Amniotic epithelial cell (primary cell): ENCODE results near the gene PAK6.

ENCODE experiments used
- DNase-seq: peaks from one replicate; pipeline ENCODE4 v3.0.0-alpha.2; 2010; ENCODE audit warnings: low read depth

Gene PAK6

DNA sequence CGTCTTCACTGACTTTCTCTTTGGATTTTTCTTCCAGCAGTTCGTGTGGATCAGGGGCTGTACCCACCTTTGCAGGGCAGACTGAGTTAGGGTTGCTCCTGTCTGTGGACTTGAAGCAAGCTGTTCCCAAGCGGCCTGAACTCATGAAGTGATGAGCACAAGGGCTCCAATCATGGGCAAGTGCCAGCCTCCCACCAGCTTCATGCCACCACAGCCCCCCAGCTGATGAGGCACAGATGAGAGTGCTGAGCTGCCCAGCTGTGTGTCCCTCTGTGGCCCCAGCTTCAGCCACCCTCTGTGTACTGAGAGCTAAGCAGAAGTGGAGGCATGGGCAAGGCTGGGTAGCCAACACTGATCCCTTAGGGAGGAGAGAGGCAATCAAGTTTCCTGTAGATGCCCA lies 72.1 kb downstream of the PAK6 start:
- no peak for DNase-seq

DNA sequence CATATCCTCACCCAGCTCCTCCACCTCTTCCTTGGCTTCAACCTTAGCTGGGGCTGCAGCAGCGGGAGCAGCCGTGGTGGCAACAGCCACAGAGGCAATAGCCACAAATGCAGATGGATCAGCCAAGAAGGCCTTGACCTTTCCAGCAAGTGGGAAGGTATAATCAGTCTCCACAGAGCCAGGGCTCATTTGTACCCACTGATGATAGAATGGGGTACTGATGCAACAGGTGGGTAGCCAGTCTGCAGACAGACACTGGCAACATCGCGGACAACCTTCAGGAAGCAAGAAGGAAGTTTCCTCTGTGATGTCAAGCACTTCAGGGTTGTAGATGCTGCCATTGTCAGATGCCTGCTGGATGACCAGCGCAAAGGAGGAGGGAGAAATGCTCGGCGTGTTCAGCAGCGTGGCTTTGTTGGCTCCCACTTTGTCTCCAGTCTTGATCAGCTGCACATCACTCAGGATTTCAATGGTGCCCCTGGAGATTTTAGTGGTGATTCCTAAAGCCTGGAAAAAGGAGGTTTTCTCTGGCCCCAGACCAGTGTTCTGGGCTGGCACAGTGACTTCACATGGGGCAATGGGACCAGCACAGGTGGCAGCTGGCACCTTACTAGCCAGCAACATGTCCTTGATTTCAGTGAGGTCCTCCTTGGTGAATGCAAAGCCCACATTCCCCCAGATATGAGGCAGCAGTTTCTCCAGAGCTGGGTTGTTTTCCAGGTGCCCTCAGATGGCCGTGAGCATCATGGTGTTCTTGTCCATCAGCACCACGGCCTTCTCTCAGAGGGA lies 73.7 kb downstream of the PAK6 start:
- DNase-seq = no peak

- no peak for DNase-seq
Measured at GRCh38 chr15:40313531-40314398, 74.9 kb downstream of the PAK6 start.

DNA sequence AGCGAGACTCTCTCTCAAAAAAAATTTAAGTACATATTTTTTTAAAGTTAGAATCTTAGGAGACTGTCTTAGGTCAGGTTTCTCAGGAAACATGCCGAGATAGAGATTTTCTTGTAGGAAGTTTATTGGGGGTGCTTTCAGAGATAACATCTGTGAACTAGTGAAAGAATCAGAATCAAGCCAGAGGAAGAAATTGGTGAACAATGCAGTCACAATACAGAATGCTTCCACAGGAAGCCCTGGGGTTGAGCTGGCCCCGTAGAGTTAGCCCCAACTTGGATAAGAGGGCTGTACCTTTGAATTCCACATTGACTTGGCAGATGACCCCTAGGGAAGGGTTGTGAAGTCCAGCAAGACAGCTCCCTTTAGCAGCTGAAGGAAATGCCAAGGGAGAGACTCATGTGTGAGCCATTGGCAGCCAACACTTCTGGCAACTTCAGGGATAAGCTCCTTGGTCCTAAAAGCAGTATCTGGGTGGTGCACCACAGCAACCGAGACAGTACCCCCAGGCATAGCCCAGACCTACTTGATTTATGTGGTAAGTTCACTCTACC lies 75.9 kb downstream of the PAK6 start:
- DNase-seq = no peak

GRCh38 chr15:40316931-40317330 lies 78.1 kb downstream of the PAK6 start:
- DNase-seq = no peak

DNA sequence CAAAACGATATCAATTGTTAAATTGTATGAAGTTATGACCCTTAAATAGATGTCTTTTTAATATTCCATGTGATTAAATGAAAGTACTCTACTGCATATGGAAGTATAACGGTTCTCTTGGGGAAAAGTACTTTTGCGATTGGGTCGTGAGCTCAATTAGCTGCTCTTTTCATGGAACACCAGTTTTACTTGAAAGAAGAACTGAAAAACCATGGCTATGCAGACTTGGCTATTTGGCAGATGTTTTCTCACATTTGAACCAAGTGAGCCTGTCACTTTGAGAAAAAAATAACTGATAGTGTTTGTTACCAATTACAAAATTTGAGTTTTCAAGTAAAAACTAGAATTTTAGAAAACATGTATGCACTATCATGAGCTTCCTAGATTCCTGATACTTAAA lies 78.7 kb downstream of the PAK6 start:
- no peak for DNase-seq

DNA sequence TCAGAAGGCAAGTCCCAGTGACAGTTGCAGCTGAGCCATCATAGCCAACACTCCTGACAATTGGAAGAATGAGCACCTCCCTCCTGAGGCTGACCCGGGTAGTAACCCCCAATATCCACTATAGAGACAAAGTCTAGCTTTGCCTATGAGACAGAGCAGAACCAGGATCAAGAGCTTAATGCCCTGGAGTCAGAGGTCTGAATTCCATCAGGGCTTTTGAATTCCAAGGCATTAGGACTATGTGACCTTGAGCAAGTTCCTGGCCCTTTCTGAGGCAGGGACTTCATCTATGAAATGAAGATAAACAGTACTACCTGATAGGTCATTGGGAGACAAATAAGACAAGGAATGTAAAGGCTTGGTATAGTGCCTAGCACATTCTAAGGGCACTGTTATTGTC lies 81.5 kb downstream of the PAK6 start:
- no peak for DNase-seq

DNA sequence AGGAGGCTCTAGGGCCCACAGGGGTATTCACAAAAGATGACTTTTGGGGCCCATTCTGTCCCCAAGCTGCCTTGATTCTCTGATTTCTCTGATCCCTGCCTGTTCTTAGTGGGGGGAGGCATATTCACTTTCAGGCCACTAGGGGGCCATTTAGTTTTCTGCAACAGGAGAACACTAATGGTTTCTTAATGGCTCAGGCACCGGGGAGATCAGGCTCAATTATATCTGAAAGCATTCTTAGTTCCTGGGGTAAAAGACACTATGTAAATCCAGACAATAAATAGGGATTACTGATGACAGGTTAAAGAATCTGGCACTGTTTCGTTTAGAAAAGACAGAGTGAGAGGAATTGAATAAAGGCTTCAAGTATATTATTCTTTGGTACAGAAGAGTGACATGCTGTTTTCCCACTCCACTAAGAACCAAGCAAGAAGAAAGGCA lies 82.1 kb downstream of the PAK6 start:
- DNase-seq = peak; percentile 66

DNA sequence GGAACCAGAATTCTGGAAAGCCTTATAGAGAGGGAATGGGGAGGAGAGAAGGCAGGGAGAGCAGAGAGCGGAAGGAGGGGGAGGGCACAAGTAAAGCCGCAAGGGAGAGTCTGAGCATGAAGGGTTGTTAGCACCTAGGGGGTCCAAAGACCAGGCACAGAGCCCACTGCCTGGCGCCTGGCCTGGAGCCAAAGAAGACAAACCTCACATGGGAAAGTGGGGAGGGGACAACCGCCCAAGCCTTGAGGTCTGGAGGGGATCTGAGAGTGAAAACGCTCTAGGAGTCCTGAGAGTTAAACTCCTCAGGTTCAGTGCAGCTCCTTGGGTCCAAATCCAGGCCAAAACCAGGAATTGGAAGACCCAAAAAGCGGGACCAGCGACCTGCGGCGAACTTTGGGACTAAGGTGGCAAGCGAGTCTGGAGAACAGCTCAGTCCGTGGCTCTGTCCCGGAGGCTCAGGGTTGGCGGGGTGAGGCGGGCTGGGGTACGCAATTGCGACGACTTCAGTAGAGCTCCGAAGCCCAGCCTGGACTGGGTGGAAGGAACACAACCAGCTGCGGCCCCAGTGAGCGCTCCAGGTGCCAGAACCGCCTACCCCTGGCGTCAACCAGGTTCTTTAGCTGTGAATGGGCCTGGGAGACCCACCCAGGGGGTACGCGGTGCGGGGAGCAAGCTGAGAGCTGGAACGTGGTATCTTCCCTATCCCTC lies 83.8 kb downstream of the PAK6 start:
- DNase-seq = no peak

DNA sequence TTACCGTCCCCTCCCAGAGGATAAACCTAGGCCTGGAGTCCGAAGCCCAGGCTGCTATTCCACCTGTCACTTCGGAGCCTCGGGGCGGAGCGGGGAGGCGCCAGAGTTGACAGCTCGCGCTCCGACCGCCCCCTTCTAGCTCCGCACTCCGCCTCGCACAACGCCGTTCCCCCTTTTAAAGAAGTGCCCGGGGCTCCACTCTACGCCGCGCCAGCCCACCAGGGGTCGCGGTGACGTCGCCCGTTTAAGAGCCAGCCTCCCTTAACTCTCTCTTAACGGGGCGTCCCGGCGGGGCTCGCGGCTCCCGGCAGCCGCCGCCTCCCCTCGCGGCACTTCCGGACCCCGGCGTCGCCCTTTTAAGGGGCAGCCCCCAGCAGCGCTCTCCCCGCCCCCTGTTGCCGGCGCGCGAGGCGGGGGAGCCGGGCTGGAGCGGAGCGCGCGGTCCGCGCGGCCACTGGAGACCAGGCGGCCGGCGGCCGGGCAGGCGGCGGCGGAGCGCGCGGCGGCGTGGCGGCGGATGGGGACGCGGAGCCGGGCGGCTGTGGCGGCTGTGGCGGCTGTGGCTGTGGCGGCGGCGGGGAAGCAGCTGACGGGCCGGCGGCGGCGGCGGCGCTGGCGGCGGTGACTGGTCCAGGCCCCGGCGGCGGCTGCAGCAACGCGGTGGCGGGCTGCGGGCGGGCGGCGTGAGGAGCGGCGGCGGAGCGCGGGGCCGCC lies 84.5 kb downstream of the PAK6 start, which contains the start of gene INAFM2:
Gene INAFM2 (plus strand): TSS at position 454 of the 714 bp plus-strand sequence. CDS start 364 bp downstream, outside the sequence.
- peak; percentile 92 for DNase-seq

GRCh38 chr15:40323953-40324937 lies 85.4 kb downstream of the PAK6 start:
- no peak for DNase-seq

- DNase-seq = no peak
Measured at GRCh38 chr15:40325188-40325587, 86.3 kb downstream of the PAK6 start.

- no peak for DNase-seq
Measured at GRCh38 chr15:40325700-40326099, 86.8 kb downstream of the PAK6 start.
